ENCODE data around the gene FOXO6. TPM values are rescaled to one million over a fixed set of nuclear protein-coding genes. Genes with fewer than 3 reads are reported as not detected.

The FOXO6 gene
- 0.29 to 0.82 TPM (median 0.64 TPM) in 5 replicates for total RNA-seq (2022; extraction: Qiagen RNA extraction; ENCODE audit: low read depth)

DNA sequence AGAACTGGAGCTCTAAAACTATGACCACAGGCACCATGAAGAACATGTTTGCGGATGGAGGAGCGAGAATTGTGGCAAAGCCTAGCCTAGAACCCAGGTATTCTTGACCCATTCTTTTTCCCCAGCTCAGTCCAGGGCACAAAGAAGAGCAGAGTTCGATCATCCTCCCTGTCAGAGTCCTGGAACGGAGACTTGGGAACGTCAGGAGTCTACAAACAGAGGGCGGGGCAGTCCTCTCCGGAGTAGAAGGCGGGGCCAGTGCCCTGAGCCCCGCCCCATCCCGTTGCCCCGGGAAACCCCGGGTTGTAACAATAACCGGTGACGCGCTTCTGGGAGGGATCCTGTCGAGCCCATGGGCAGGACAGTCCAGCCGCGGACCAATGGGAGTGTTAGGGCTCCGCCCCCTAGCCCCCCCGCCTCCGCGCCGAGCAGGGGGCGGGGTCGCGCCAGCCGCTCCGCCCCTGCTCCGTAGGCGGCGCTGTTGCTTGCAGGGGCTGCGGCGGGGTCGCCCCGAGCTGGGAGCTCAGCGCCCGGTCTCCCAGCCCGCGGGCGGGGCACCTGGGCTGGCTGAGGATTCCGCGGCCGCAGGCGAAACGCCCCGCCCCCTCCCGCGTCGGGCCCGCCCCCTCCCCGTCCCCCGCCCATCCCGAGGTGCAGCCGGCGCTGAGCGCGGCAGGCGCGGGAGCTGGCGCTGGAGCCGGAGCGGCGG is at the start of gene FOXO6:
Gene FOXO6 (plus strand): TSS at position 649 of the 709 bp plus-strand sequence.

Other genes with a start within 250 kb of the FOXO6 start
- 11.0 to 13.4 TPM (median 12.6 TPM) in 5 replicates for gene SCMH1, start 119.1 kb upstream of the FOXO6 start, total RNA-seq (2022; extraction: Qiagen RNA extraction; ENCODE audit: low read depth)
- 2.8 to 4.6 TPM (median 3.7 TPM) in 5 replicates for gene EDN2, start 123.2 kb downstream of the FOXO6 start, total RNA-seq (2022; extraction: Qiagen RNA extraction; ENCODE audit: low read depth)